Osteocyte (in vitro differentiated cells): Measurements from ENCODE around the gene KCNE3. TPM values are rescaled to one million over a fixed set of nuclear protein-coding genes. Genes with fewer than 3 reads are reported as not detected.

Source experiments
- DNase-seq: peaks from one replicate; pipeline ENCODE4 v3.0.0; 2021; ENCODE audit warnings: mixed read lengths; ENCODE audit not compliant: unreplicated experiment; ENCODE audit errors: extremely low spot score
- H3K27ac Mint-ChIP-seq: one replicate; pipeline ENCODE4 v1.8.0; 2021; ENCODE audit warnings: mild to moderate bottlenecking, mixed read lengths; ENCODE audit not compliant: unreplicated experiment
- H3K27me3 Mint-ChIP-seq: one replicate; pipeline ENCODE4 v1.8.0; 2021; ENCODE audit warnings: mixed read lengths; ENCODE audit not compliant: unreplicated experiment
- H3K36me3 Mint-ChIP-seq: one replicate; pipeline ENCODE4 v1.8.0; 2021; ENCODE audit warnings: mixed read lengths; ENCODE audit not compliant: unreplicated experiment
- H3K4me1 Mint-ChIP-seq: one replicate; pipeline ENCODE4 v1.8.0; 2021; ENCODE audit warnings: mixed read lengths; ENCODE audit not compliant: unreplicated experiment
- H3K4me3 Mint-ChIP-seq: one replicate; pipeline ENCODE4 v1.8.0; 2021; ENCODE audit warnings: mild to moderate bottlenecking, moderate library complexity, mixed read lengths; ENCODE audit not compliant: unreplicated experiment
- H3K9me3 Mint-ChIP-seq: one replicate; pipeline ENCODE4 v1.8.0; 2021; ENCODE audit warnings: mixed read lengths; ENCODE audit not compliant: unreplicated experiment
- CTCF ChIP-seq: fragments of 200-600 bp; sonication (generic); IDR thresholded peaks from 2 replicates; pipeline ENCODE4 v1.5.0; 2021; ENCODE audit warnings: antibody characterized with exemption, mild to moderate bottlenecking, moderate library complexity
- total RNA-seq: library from RNA; stranded (reverse); gene quantifications from 2 replicates; pipeline ENCODE4 v1.2.1, GENCODE V29; 2021

The KCNE3 gene
- total RNA-seq, 1 donor from 2014 or later = not detected

GRCh38 chr11:74443071-74443864 lies 24.1 kb downstream of the KCNE3 start:
- Mint-ChIP-seq H3K4me3 (no peak overlapping the region), H3K27me3 (no peaks in the 10 kb centered on the region), H3K4me1 (peaks cover 51% of the 10 kb centered on the region), H3K27ac (no peak overlapping the region), H3K36me3 (no peaks in the 10 kb centered on the region), H3K9me3 (no peaks in the 10 kb centered on the region)
- peak; percentile 38 for TF ChIP-seq CTCF
- DNase-seq = no peak

- Mint-ChIP-seq H3K4me1 (peaks cover 49% of the 10 kb centered on the region), H3K27ac (no peak overlapping the region), H3K27me3 (no peaks in the 10 kb centered on the region), H3K36me3 (no peaks in the 10 kb centered on the region), H3K9me3 (no peaks in the 10 kb centered on the region), H3K4me3 (no peak overlapping the region)
- no peak for DNase-seq
- TF ChIP-seq CTCF = no peak
These were observed 24.7 kb downstream of the KCNE3 start for GRCh38 chr11:74442636-74443035.

GRCh38 chr11:74438681-74439080 lies 28.7 kb downstream of the KCNE3 start:
- H3K36me3 Mint-ChIP-seq = no peaks in the 10 kb centered on the region
- DNase-seq = no peak
- no peaks in the 10 kb centered on the region for H3K9me3 Mint-ChIP-seq
- TF ChIP-seq CTCF = no peak
- no peaks in the 10 kb centered on the region for H3K27me3 Mint-ChIP-seq
- H3K4me1 Mint-ChIP-seq = peaks cover 27% of the 10 kb centered on the region
- no peak overlapping the region for H3K27ac Mint-ChIP-seq
- H3K4me3 Mint-ChIP-seq = no peak overlapping the region

- Mint-ChIP-seq H3K4me3 (no peak overlapping the region), H3K27me3 (no peaks in the 10 kb centered on the region), H3K9me3 (no peaks in the 10 kb centered on the region), H3K27ac (peak overlapping the region; percentile 19), H3K36me3 (no peaks in the 10 kb centered on the region), H3K4me1 (peaks cover 15% of the 10 kb centered on the region)
- no peak for DNase-seq
- TF ChIP-seq CTCF = no peak
These were observed 29.8 kb downstream of the KCNE3 start for GRCh38 chr11:74437441-74438042.

- H3K4me1 Mint-ChIP-seq = peaks cover 13% of the 10 kb centered on the region
These were observed 32.8 kb downstream of the KCNE3 start for GRCh38 chr11:74434528-74434927.

More at GRCh38 chr11:74434528-74434927, 32.8 kb downstream of the KCNE3 start:
- no peak overlapping the region for H3K27ac Mint-ChIP-seq
- no peak for TF ChIP-seq CTCF
- no peaks in the 10 kb centered on the region for H3K27me3 Mint-ChIP-seq
- DNase-seq = no peak
- no peaks in the 10 kb centered on the region for H3K36me3 Mint-ChIP-seq
- H3K4me3 Mint-ChIP-seq = no peak overlapping the region
- no peaks in the 10 kb centered on the region for H3K9me3 Mint-ChIP-seq
